ELR (cell line): ENCODE results near the gene CATSPERE.
"Not testable (repeated sequence)": the region's sequence is repeated elsewhere in the genome, so short reads cannot be mapped to it uniquely, and the experiment has no call there.

Experiments
- DNase-seq: peaks from one replicate; pipeline ENCODE4 v3.0.0-alpha.2; 2015; ENCODE audit warnings: low read depth

The CATSPERE gene

GRCh38 chr1:244634546-244634945, 173.5 kb downstream of the CATSPERE start:
- no peak for DNase-seq

GRCh38 chr1:244636488-244637259, 175.6 kb downstream of the CATSPERE start:
- DNase-seq: no peak

- no peak for DNase-seq
Measured at GRCh38 chr1:244639561-244639960, 178.5 kb downstream of the CATSPERE start.

- DNase-seq: no peak
Measured at GRCh38 chr1:244640917-244641316, 179.8 kb downstream of the CATSPERE start.

GRCh38 chr1:244642526-244642925, 181.5 kb downstream of the CATSPERE start:
- no peak for DNase-seq

GRCh38 chr1:244642988-244643387, 181.9 kb downstream of the CATSPERE start:
- DNase-seq: no peak

- DNase-seq: no peak
Measured at GRCh38 chr1:244645414-244645813, 184.3 kb downstream of the CATSPERE start.

GRCh38 chr1:244645890-244646289, 184.8 kb downstream of the CATSPERE start:
- no peak for DNase-seq

GRCh38 chr1:244647819-244648218, 186.7 kb downstream of the CATSPERE start:
- DNase-seq: no peak

- peak; percentile 30 for DNase-seq
Measured at GRCh38 chr1:244651956-244652622, 191.0 kb downstream of the CATSPERE start.

GRCh38 chr1:244652623-244653438, 191.8 kb downstream of the CATSPERE start, which contains the start of gene DESI2:
TSS of gene DESI2 (plus strand) at chr1:244653126. CDS start at chr1:244653314, 188 bp downstream.
- DNase-seq: peak; percentile 99

- DNase-seq: peak; percentile 44
Measured at GRCh38 chr1:244653439-244654107, 192.5 kb downstream of the CATSPERE start.

GRCh38 chr1:244654108-244655038, 193.3 kb downstream of the CATSPERE start:
- DNase-seq: peak; percentile 23

- no peak for DNase-seq
Measured at GRCh38 chr1:244655186-244655585, 194.1 kb downstream of the CATSPERE start.

GRCh38 chr1:244657421-244657820, 196.3 kb downstream of the CATSPERE start:
- no peak for DNase-seq

GRCh38 chr1:244659694-244660093, 198.6 kb downstream of the CATSPERE start:
- no peak for DNase-seq

- DNase-seq: no peak
Measured at GRCh38 chr1:244660595-244660994, 199.5 kb downstream of the CATSPERE start.

- not testable (repeated sequence) for DNase-seq
Measured at GRCh38 chr1:244661569-244662312, 200.7 kb downstream of the CATSPERE start.

- DNase-seq: no peak
Measured at GRCh38 chr1:244662599-244662998, 201.5 kb downstream of the CATSPERE start.

GRCh38 chr1:244664353-244664752, 203.3 kb downstream of the CATSPERE start:
- no peak for DNase-seq
